Spleen (tissue), 11 donors: ENCODE measurements around the gene PLEKHJ1. TPM values are rescaled to one million over a fixed set of nuclear protein-coding genes. Genes with fewer than 3 reads are reported as not detected.
A peak's percentile ranks its signal among the peaks of the same experiment; 100 is the strongest.

ENCODE experiments used
- DNase-seq: peaks from one replicate; pipeline ENCODE4 v3.0.0-alpha.2; 2020
- H3K27ac ChIP-seq, 8 donors: fragments of 200-600 bp; sonication (generic) in 7 of 8; 1 replicate in 4 of 8; 2 replicates in 4 of 8; pipeline versions ENCODE4 v1.5.0 to v1.8.0; 2016 to 2021; ENCODE audit warnings: inconsistent platforms in 4 of 8, mild to moderate bottlenecking in 4 of 8, moderate library complexity in 1 of 8
- H3K27me3 ChIP-seq, 7 donors: fragments of 200-600 bp; sonication (generic) in 6 of 7; replicated peaks in 1 of 7; 1 replicate in 4 of 7; 2 replicates in 3 of 7; pipeline versions ENCODE4 v1.5.0 to v1.8.0; 2016 to 2021; ENCODE audit warnings: inconsistent platforms in 3 of 7, mild to moderate bottlenecking in 1 of 7
- H3K36me3 ChIP-seq, 6 donors: fragments of 200-600 bp; sonication (generic) in 5 of 6; 1 replicate in 4 of 6; 2 replicates in 2 of 6; pipeline versions ENCODE4 v1.5.0 to v1.8.0; 2016 to 2021; ENCODE audit warnings: inconsistent platforms in 2 of 6
- H3K4me1 ChIP-seq, 6 donors: fragments of 200-600 bp; sonication (generic) in 5 of 6; 1 replicate in 3 of 6; 2 replicates in 3 of 6; pipeline versions ENCODE4 v1.5.0 to v1.8.0; 2016 to 2021; ENCODE audit warnings: inconsistent platforms in 3 of 6
- H3K4me3 ChIP-seq, 8 donors: fragments of 200-600 bp; sonication (generic) in 7 of 8; 1 replicate in 4 of 8; 2 replicates in 4 of 8; pipeline versions ENCODE4 v1.5.0 to v1.8.0; 2016 to 2021; ENCODE audit warnings: inconsistent platforms in 4 of 8, mild to moderate bottlenecking in 4 of 8, moderate library complexity in 2 of 8
- H3K9me3 ChIP-seq, 8 donors: fragments of 200-600 bp; sonication (generic) in 7 of 8; 1 replicate in 4 of 8; 2 replicates in 4 of 8; pipeline versions ENCODE4 v1.5.0 to v1.8.0; 2016 to 2021; ENCODE audit warnings: inconsistent platforms in 4 of 8
- POLR2A ChIP-seq, 3 donors: fragments of 450-650 bp; IDR thresholded peaks; one replicate each; pipeline ENCODE4 v1.5.1; 2017; ENCODE audit warnings: antibody characterized with exemption in 3 of 3, mild to moderate bottlenecking in 1 of 3
- POLR2AphosphoS5 ChIP-seq, 3 donors: sonication (generic); formaldehyde crosslinking; IDR thresholded peaks; one replicate each; pipeline ENCODE4 v1.5.1; 2017; ENCODE audit warnings: antibody characterized with exemption in 3 of 3
- WGBS, 5 donors: extraction: QIAGEN DNeasy Blood & Tissue Kit in 3 of 5; methylation state at CpG; one replicate each; pipeline versions ENCODE4 v1.1.5 to v1.1.7; 2013 to 2018; 5-methylcytosine and 5-hydroxymethylcytosine counted together
- intact Hi-C: fragments of 100-400 bp; cut with DNase I; formaldehyde crosslinking; loops from one replicate; pipeline ENCODE4 v1.15.0; 2023; ENCODE audit warnings: low total_unique reads
- polyA plus RNA-seq, 3 donors: library from polyadenylated mRNA; stranded (reverse); fragments of 200-250 nt; gene quantifications; one replicate each; pipeline ENCODE4 v1.2.1, GENCODE V29; 2013
- total RNA-seq, 7 donors: library from RNA; depleted of rRNA in 3 of 7; stranded (reverse); fragments of >200 nt in 3 of 7; fragmentation: NEBNext Ultra II Directional in 4 of 7; extraction: Animal tissue kit (Norgen Biotek cat#: 25700) in 4 of 7; gene quantifications; one replicate each; pipeline versions ENCODE4 v1.1.0 to v1.2.1, GENCODE V29; 2016 to 2021
- TF ChIP-seq, protein P1 (sequence below), 11 experiments: fragments of 200-600 bp in 7 of 11; fragments of 450-650 bp in 4 of 11; sonication (generic) in 4 of 11; IDR thresholded peaks in 8 of 11; conservative IDR thresholded peaks in 3 of 11; 1 replicate in 7 of 11; 2 replicates in 4 of 11; pipeline versions ENCODE4 v1.4.0 to v1.8.0; 2016 to 2021; ENCODE audit warnings: antibody characterized with exemption in 11 of 11, inconsistent platforms in 4 of 11, mild to moderate bottlenecking in 1 of 11
- donor health status: healthy with polysubstance abuse.
- donor health status: DM: no; HTN: no; CAD: no; lungs with moderate emphysema.
- donor health status: DM: no; HTN: no; CAD: no.
- donor health status: Bipolar disorder and iron deficiency.
- donor health status: healthy.
- donor health status: DM: no; HTN: no; CAD: no.
- donor health status: DM: yes; HTN: yes; CAD: no.

PLEKHJ1 gene
- total and polyA plus RNA-seq, 10 donors, result 37.7 to 117 (median 57.4) TPM

DNA sequence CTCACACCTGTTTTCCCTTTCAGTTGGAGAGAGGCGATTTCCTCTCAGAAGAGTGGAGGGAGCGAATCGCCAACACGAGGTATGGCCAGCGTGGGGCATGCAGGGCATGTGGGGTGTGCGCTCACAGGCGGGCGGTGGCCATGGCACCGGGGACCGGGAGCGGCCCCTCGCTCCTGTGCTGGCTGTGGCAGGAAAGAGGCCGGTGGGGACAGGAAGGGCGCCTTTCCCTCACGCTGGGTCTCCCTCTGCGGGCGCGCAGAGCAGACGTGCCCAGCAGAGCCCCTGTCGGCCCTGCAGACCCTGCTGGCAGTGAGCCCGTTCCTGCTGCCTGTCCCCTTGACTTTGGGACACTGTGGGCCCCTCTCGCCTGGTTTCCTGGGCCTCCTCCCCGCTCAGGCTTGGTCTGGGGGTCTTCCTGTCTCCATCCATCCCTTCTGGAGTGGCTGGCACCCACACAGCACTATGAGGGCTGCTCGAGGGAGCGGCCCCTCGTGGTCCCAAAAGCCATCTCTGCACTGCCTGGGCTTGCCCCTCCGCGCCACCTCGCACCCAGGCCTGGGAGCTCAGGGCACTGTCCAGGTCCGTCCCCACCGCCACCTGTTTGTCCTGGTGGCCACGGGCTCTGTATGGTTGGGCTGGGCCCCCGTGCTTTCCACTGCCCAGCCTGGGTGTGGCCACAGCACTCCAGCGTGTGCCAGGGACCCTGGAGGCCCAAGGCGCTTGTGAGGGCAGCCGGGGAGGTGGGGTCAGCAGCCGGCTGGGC lies 36.1 kb downstream of the PLEKHJ1 start:
- Histone ChIP-seq H3K27ac (no peak overlapping the region), H3K9me3 (no peaks in the 10 kb centered on the region), H3K4me3 (no peak overlapping the region), H3K4me1 (peaks cover 0 to 22% (median 0%) of the 10 kb centered on the region in 6 donors), H3K36me3 (peaks cover 0 to 95% (median 52%) of the 10 kb centered on the region in 6 donors), H3K27me3 (no peaks in the 10 kb centered on the region)
- intact Hi-C loops, result no loop called here
- no peak for DNase-seq
- TF ChIP-seq POLR2AphosphoS5 (IDR thresholded peaks at IDR 0.05), result peak in 1 of 3 donors; percentile 37
- TF ChIP-seq POLR2A (IDR thresholded peaks at IDR 0.05), result no peak
- WGBS, 5 donors, result 92 to 93% (median 93%) methylated on average over 28 to 37 of the region's 37 CpGs

DNA sequence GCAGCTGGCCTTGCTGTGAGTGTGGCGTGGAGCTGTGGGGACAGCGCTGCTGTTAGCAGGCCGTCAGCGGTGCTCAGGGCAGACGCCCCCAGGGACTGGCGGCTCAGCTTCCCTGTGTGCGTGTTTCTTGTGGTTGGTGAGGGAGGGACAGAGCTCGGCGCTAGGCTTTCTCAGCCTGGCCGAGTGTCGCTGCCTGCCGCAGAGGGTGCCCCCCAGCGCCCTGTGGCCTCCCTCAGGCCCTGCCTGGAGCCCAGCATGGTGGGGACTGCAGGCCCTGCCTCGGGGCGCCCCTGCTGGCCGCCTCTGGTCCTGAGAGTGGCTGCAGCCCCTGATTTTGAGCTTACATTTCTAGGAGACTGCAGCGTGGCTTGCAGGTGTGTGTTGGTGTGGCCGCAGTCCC lies 36.9 kb downstream of the PLEKHJ1 start:
- intact Hi-C loops, result no loop called here
- no peak for DNase-seq

DNA sequence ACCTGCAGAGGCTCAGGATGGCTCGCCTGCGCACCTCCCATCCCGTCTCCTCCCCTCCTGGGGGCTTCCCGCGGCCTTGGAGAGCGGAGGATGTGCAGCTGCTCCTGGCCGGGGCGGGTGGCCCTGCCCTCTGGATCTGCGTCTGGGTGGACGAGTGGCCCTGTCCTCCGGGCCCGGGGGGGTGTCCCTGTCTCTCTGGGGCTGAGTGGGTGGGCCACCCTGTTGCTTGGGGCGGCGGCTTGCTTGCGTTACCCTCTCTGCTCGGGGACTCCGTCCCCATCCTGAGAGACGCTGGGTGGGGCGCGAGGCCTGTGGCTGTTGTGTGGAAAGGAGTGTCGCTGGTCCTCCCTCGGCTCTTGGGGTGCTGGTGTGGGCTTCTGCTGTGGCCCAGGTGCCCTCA lies 37.8 kb downstream of the PLEKHJ1 start:
- no peak for DNase-seq
- Histone ChIP-seq H3K9me3 (no peaks in the 10 kb centered on the region), H3K27ac (no peak overlapping the region), H3K36me3 (peaks cover 0 to 95% (median 64%) of the 10 kb centered on the region in 6 donors), H3K27me3 (no peaks in the 10 kb centered on the region), H3K4me3 (no peak overlapping the region), H3K4me1 (peaks cover 0 to 22% (median 0%) of the 10 kb centered on the region in 6 donors)
- 70 to 82% (median 74%) methylated on average over 2 to 22 of the region's 22 CpGs for WGBS, 5 donors
- TF ChIP-seq POLR2A (IDR thresholded peaks at IDR 0.05), result no peak
- peak in 1 of 3 donors; percentile 16 for TF ChIP-seq POLR2AphosphoS5 (IDR thresholded peaks at IDR 0.05)
- intact Hi-C loops, result no loop called here

More for the DNA sequence above, 36.9 kb downstream of the PLEKHJ1 start:
- H3K36me3 ChIP-seq, result peaks cover 0 to 95% (median 60%) of the 10 kb centered on the region in 6 donors
- no peak overlapping the region for H3K27ac ChIP-seq
- H3K9me3 ChIP-seq, result no peaks in the 10 kb centered on the region
- no peak for TF ChIP-seq POLR2AphosphoS5 (IDR thresholded peaks at IDR 0.05)
- TF ChIP-seq, protein P1, sequence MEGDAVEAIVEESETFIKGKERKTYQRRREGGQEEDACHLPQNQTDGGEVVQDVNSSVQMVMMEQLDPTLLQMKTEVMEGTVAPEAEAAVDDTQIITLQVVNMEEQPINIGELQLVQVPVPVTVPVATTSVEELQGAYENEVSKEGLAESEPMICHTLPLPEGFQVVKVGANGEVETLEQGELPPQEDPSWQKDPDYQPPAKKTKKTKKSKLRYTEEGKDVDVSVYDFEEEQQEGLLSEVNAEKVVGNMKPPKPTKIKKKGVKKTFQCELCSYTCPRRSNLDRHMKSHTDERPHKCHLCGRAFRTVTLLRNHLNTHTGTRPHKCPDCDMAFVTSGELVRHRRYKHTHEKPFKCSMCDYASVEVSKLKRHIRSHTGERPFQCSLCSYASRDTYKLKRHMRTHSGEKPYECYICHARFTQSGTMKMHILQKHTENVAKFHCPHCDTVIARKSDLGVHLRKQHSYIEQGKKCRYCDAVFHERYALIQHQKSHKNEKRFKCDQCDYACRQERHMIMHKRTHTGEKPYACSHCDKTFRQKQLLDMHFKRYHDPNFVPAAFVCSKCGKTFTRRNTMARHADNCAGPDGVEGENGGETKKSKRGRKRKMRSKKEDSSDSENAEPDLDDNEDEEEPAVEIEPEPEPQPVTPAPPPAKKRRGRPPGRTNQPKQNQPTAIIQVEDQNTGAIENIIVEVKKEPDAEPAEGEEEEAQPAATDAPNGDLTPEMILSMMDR (IDR thresholded peaks at IDR 0.05 in 8 of 11, conservative IDR thresholded peaks at IDR 0.05 in 3 of 11), result peak in 1 of 11 experiments; percentile 12
- WGBS, 5 donors, result 70 to 79% (median 76%) methylated on average over 12 to 18 of the region's 18 CpGs
- H3K4me1 ChIP-seq, result peaks cover 0 to 22% (median 0%) of the 10 kb centered on the region in 6 donors
- H3K27me3 ChIP-seq, result no peaks in the 10 kb centered on the region
- H3K4me3 ChIP-seq, result no peak overlapping the region

DNA sequence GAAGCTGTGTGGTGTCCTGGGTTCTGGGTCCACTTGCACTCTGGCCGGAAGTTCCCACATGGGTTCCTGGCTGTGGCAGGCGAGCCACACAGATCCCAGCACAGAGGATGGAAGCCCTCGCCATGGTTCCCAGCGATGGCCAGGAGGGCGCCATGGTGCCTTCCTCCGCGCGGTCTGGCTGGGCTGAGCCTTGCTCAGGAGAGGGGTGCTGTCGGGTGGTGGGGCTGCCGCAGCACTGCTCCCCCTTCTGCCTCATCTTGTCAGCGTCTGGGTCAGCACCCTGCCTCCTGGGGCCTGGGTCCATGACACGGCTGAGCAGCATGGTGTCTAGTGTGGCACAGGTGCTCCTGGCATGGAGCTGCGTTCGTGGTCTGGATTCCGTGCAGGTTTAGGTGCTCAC lies 38.9 kb downstream of the PLEKHJ1 start:
- WGBS, 5 donors, result 90 to 97% (median 93%) methylated on average over 13 to 15 of the region's 15 CpGs
- no peak for DNase-seq

More for the DNA sequence above, 38.9 kb downstream of the PLEKHJ1 start:
- Histone ChIP-seq H3K4me1 (peaks cover 0 to 22% (median 0%) of the 10 kb centered on the region in 6 donors), H3K9me3 (no peaks in the 10 kb centered on the region), H3K4me3 (no peak overlapping the region), H3K27ac (no peak overlapping the region), H3K27me3 (no peaks in the 10 kb centered on the region), H3K36me3 (peaks cover 0 to 95% (median 62%) of the 10 kb centered on the region in 6 donors)
- intact Hi-C loops, result no loop called here
- TF ChIP-seq, protein P1 (IDR thresholded peaks at IDR 0.05 in 8 of 11, conservative IDR thresholded peaks at IDR 0.05 in 3 of 11), result no peak
- TF ChIP-seq POLR2AphosphoS5 (IDR thresholded peaks at IDR 0.05) (peak in 1 of 3 donors; percentile 18), POLR2A (IDR thresholded peaks at IDR 0.05) (no peak)
